GM12878 (cell line): ENCODE data around the gene CCNJL.

Experiments
- CEBPB ChIP-seq, 2 experiments: fragments of 150-350 bp in 1 of 2; IDR thresholded peaks; 2 replicates each; pipeline ENCODE4 v1.6.1; 2012 to 2014; ENCODE audit warnings: low read depth in 2 of 2, low read length in 2 of 2, borderline replicate concordance in 1 of 2, inconsistent platforms in 1 of 2
- CTCF ChIP-seq, 3 experiments: IDR thresholded peaks in 2 of 3; conservative IDR thresholded peaks in 1 of 3; 2 replicates each; pipeline ENCODE4 v1.5.1; 2011; ENCODE audit warnings: low read depth in 3 of 3, low read length in 3 of 3, mild to moderate bottlenecking in 3 of 3, control low read depth in 2 of 3, moderate library complexity in 2 of 3, inconsistent platforms in 1 of 3, mixed read lengths in 1 of 3; ENCODE audit not compliant: control insufficient read depth in 2 of 3, insufficient read depth in 1 of 3; ENCODE audit errors: extremely low read depth in 1 of 3
- EGR1 ChIP-seq, 2 experiments: IDR thresholded peaks; 1 replicate in 1 of 2; 2 replicates in 1 of 2; pipeline ENCODE4 v1.6.1; 2011 to 2012; ENCODE audit warnings: low read depth in 2 of 2, low read length in 2 of 2, borderline replicate concordance in 1 of 2, mild to moderate bottlenecking in 1 of 2, moderate library complexity in 1 of 2
- IKZF1 ChIP-seq: fragments of 450-650 bp; conservative IDR thresholded peaks from 2 replicates; pipeline ENCODE4 v1.6.1; 2017; ENCODE audit warnings: antibody characterized with exemption, mild to moderate bottlenecking
- JUND ChIP-seq: IDR thresholded peaks from 2 replicates; pipeline ENCODE4 v1.6.1; 2012; ENCODE audit warnings: low read depth, mild to moderate bottlenecking, low read length, improper control_type of control experiment, moderate library complexity
- NR2C2 ChIP-seq: IDR thresholded peaks from 2 replicates; pipeline ENCODE4 v1.6.1; 2011; ENCODE audit warnings: borderline replicate concordance, low read depth; ENCODE audit not compliant: control insufficient read depth, insufficient read length
- POLR2A ChIP-seq: IDR thresholded peaks from 2 replicates; pipeline ENCODE4 v1.6.1; 2011; ENCODE audit warnings: low read depth, mild to moderate bottlenecking, low read length
- POLR2AphosphoS5 ChIP-seq: IDR thresholded peaks from 2 replicates; pipeline ENCODE4 v1.6.1; 2011; ENCODE audit warnings: mild to moderate bottlenecking, low read length, inconsistent platforms
- PRDM15 ChIP-seq: fragments of 450-650 bp; formaldehyde crosslinking; IDR thresholded peaks from 2 replicates; pipeline ENCODE4 v1.4.0; 2020; ENCODE audit warnings: mild to moderate bottlenecking, moderate library complexity
- RFX5 ChIP-seq: IDR thresholded peaks from 2 replicates; pipeline ENCODE4 v1.6.1; 2011; ENCODE audit warnings: low read depth, low read length, improper control_type of control experiment
- TBL1XR1 ChIP-seq: IDR thresholded peaks from 2 replicates; pipeline ENCODE4 v1.6.1; 2012; ENCODE audit warnings: low read depth, low read length, improper control_type of control experiment
- ZNF274 ChIP-seq: IDR thresholded peaks from one replicate; pipeline ENCODE4 v1.8.0; 2011; ENCODE audit not compliant: insufficient read length, insufficient read depth

GRCh38 chr5:160281275-160281674, 31.1 kb downstream of the CCNJL start:
- TF ChIP-seq ZNF274 = no peak
- no peak for TF ChIP-seq CTCF (IDR thresholded peaks at IDR 0.05 in 2 of 3, conservative IDR thresholded peaks at IDR 0.05 in 1 of 3; ENCODE audit: control insufficient read depth in 2 of 3, extremely low read depth in 1 of 3, insufficient read depth in 1 of 3, low read depth in 3 of 3, low read length in 3 of 3)
- no peak for TF ChIP-seq POLR2A
- no peak for TF ChIP-seq NR2C2
- no peak for TF ChIP-seq TBL1XR1
- TF ChIP-seq EGR1 (IDR thresholded peaks at IDR 0.05; ENCODE audit: borderline replicate concordance in 1 of 2, low read depth in 2 of 2, low read length in 2 of 2) = no peak
- TF ChIP-seq IKZF1 = no peak
- TF ChIP-seq JUND = no peak
- TF ChIP-seq PRDM15 (CRISPR knock-in tag) = no peak
- no peak for TF ChIP-seq RFX5
- no peak for TF ChIP-seq CEBPB (IDR thresholded peaks at IDR 0.05; ENCODE audit: borderline replicate concordance in 1 of 2, low read depth in 2 of 2, low read length in 2 of 2)
- no peak for TF ChIP-seq POLR2AphosphoS5
